T-helper 17 cell (primary cell): Measurements from ENCODE around the gene FBH1. TPM values are rescaled to one million over a fixed set of nuclear protein-coding genes. Genes with fewer than 3 reads are reported as not detected.

Experiments used
- ATAC-seq: fragments of 150-1000 bp; cut with Tn5 transposase; 2 replicates; pipeline ENCODE4 v1.10.0; 2021; ENCODE audit warnings: mild to moderate bottlenecking, moderate library complexity
- DNase-seq, 3 donors: peaks; one replicate each; pipeline versions ENCODE4 v3.0.0 to v3.0.0-alpha.2; 2020 to 2021
- H3K9me3 ChIP-seq: one replicate; pipeline ENCODE4 v1.7.0; 2013; ENCODE audit warnings: low read length, mild to moderate bottlenecking; ENCODE audit not compliant: control insufficient read depth, poor library complexity, severe bottlenecking
- H3K27ac Mint-ChIP-seq: one replicate; pipeline ENCODE4 v1.8.0; 2022; ENCODE audit warnings: mild to moderate bottlenecking, moderate library complexity, mixed read lengths
- H3K27me3 Mint-ChIP-seq: one replicate; pipeline ENCODE4 v1.8.0; 2022; ENCODE audit warnings: mixed read lengths
- H3K36me3 Mint-ChIP-seq: one replicate; pipeline ENCODE4 v1.8.0; 2022; ENCODE audit warnings: low read depth, mixed read lengths
- H3K4me1 Mint-ChIP-seq: one replicate; pipeline ENCODE4 v1.8.0; 2022; ENCODE audit warnings: mild to moderate bottlenecking, mixed read lengths
- H3K4me3 Mint-ChIP-seq: one replicate; pipeline ENCODE4 v1.8.0; 2022; ENCODE audit warnings: mild to moderate bottlenecking, moderate library complexity, mixed read lengths
- total RNA-seq, 4 donors: library from RNA in 2 of 4; stranded (reverse) in 2 of 4; gene quantifications; one replicate each; pipeline ENCODE4 v1.2.3 and lab custom pipeline; 2022 to 2026

The FBH1 gene
- total RNA-seq, 2 donors from 2014 or later, result 51.6 to 69.0 TPM

GRCh38 chr10:5888351-5888750 lies 1.7 kb upstream of the FBH1 start:
- no peak for DNase-seq
- Mint-ChIP-seq H3K27ac (peak overlapping the region; percentile 79), H3K27me3 (no peaks in the 10 kb centered on the region), H3K4me1 (peaks cover 38% of the 10 kb centered on the region), H3K4me3 (peak overlapping the region; percentile 94), H3K36me3 (peaks cover under 1% of the 10 kb centered on the region)
- no peak for ATAC-seq
- H3K9me3 ChIP-seq, result no peaks in the 10 kb centered on the region

GRCh38 chr10:5888843-5889623 lies 1.0 kb upstream of the FBH1 start:
- Mint-ChIP-seq H3K27ac (peak overlapping the region; percentile 79), H3K4me3 (peak overlapping the region; percentile 94), H3K4me1 (peaks cover 41% of the 10 kb centered on the region), H3K27me3 (no peaks in the 10 kb centered on the region), H3K36me3 (peaks cover 2% of the 10 kb centered on the region)
- DNase-seq (peak; percentile 21 to 35 (median 23)), ATAC-seq (peak; percentile 27)
- H3K9me3 ChIP-seq, result no peaks in the 10 kb centered on the region

- Mint-ChIP-seq H3K4me1 (peaks cover 48% of the 10 kb centered on the region), H3K27me3 (no peaks in the 10 kb centered on the region), H3K27ac (peak overlapping the region; percentile 92), H3K4me3 (peak overlapping the region; percentile 93), H3K36me3 (peaks cover 2% of the 10 kb centered on the region)
- no peaks in the 10 kb centered on the region for H3K9me3 ChIP-seq
- ATAC-seq (no peak), DNase-seq (no peak)
These were observed 441 bp downstream of the FBH1 start for GRCh38 chr10:5890452-5890915.

GRCh38 chr10:5891009-5891408 lies 966 bp downstream of the FBH1 start:
- H3K9me3 ChIP-seq, result no peaks in the 10 kb centered on the region
- peak overlapping the region; percentile 92 for H3K27ac Mint-ChIP-seq
- DNase-seq (no peak), ATAC-seq (no peak)
- H3K27me3 Mint-ChIP-seq, result no peaks in the 10 kb centered on the region
- peaks cover 2% of the 10 kb centered on the region for H3K36me3 Mint-ChIP-seq
- peak overlapping the region; percentile 93 for H3K4me3 Mint-ChIP-seq
- peaks cover 51% of the 10 kb centered on the region for H3K4me1 Mint-ChIP-seq

- H3K36me3 Mint-ChIP-seq, result peaks cover 2% of the 10 kb centered on the region
- peak overlapping the region; percentile 92 for H3K27ac Mint-ChIP-seq
- ATAC-seq (no peak), DNase-seq (no peak)
- no peaks in the 10 kb centered on the region for H3K9me3 ChIP-seq
- peak overlapping the region; percentile 56 for H3K4me3 Mint-ChIP-seq
- H3K4me1 Mint-ChIP-seq, result peaks cover 56% of the 10 kb centered on the region
- H3K27me3 Mint-ChIP-seq, result no peaks in the 10 kb centered on the region
These were observed 2.0 kb downstream of the FBH1 start for GRCh38 chr10:5892007-5892406.

- ATAC-seq (no peak), DNase-seq (no peak)
- H3K9me3 ChIP-seq, result no peaks in the 10 kb centered on the region
- H3K27ac Mint-ChIP-seq, result peak overlapping the region; percentile 92
- H3K36me3 Mint-ChIP-seq, result peaks cover 2% of the 10 kb centered on the region
- H3K4me1 Mint-ChIP-seq, result peaks cover 51% of the 10 kb centered on the region
- no peaks in the 10 kb centered on the region for H3K27me3 Mint-ChIP-seq
- no peak overlapping the region for H3K4me3 Mint-ChIP-seq
These were observed 3.3 kb downstream of the FBH1 start for GRCh38 chr10:5893321-5893720.

GRCh38 chr10:5894403-5894802 lies 4.4 kb downstream of the FBH1 start:
- peaks cover 2% of the 10 kb centered on the region for H3K36me3 Mint-ChIP-seq
- peak overlapping the region; percentile 79 for H3K27ac Mint-ChIP-seq
- no peaks in the 10 kb centered on the region for H3K27me3 Mint-ChIP-seq
- no peak for ATAC-seq
- H3K4me3 Mint-ChIP-seq, result peak overlapping the region; percentile 69
- H3K4me1 Mint-ChIP-seq, result peaks cover 46% of the 10 kb centered on the region
- no peak for DNase-seq
- no peaks in the 10 kb centered on the region for H3K9me3 ChIP-seq

GRCh38 chr10:5894873-5895272 lies 4.8 kb downstream of the FBH1 start:
- ATAC-seq (no peak), DNase-seq (no peak)
- no peaks in the 10 kb centered on the region for H3K9me3 ChIP-seq
- Mint-ChIP-seq H3K4me1 (peaks cover 45% of the 10 kb centered on the region), H3K4me3 (no peak overlapping the region), H3K36me3 (peaks cover 2% of the 10 kb centered on the region), H3K27me3 (no peaks in the 10 kb centered on the region), H3K27ac (no peak overlapping the region)

GRCh38 chr10:5895365-5895764 lies 5.3 kb downstream of the FBH1 start:
- H3K4me1 Mint-ChIP-seq, result peaks cover 44% of the 10 kb centered on the region
- DNase-seq (no peak), ATAC-seq (no peak)
- peak overlapping the region; percentile 91 for H3K27ac Mint-ChIP-seq
- H3K9me3 ChIP-seq, result no peaks in the 10 kb centered on the region
- peak overlapping the region; percentile 65 for H3K4me3 Mint-ChIP-seq
- H3K36me3 Mint-ChIP-seq, result peaks cover 2% of the 10 kb centered on the region
- H3K27me3 Mint-ChIP-seq, result no peaks in the 10 kb centered on the region

- Mint-ChIP-seq H3K27ac (peak overlapping the region; percentile 91), H3K36me3 (peaks cover 2% of the 10 kb centered on the region), H3K4me1 (peaks cover 41% of the 10 kb centered on the region), H3K4me3 (peak overlapping the region; percentile 65), H3K27me3 (no peaks in the 10 kb centered on the region)
- ATAC-seq (peak; percentile 26), DNase-seq (no peak)
- H3K9me3 ChIP-seq, result no peaks in the 10 kb centered on the region
These were observed 5.8 kb downstream of the FBH1 start for GRCh38 chr10:5895804-5896203.

- Mint-ChIP-seq H3K4me3 (peak overlapping the region; percentile 65), H3K4me1 (peaks cover 37% of the 10 kb centered on the region)
These were observed 6.4 kb downstream of the FBH1 start for GRCh38 chr10:5896208-5897052.

GRCh38 chr10:5897053-5897340 lies 7.0 kb downstream of the FBH1 start:
- DNase-seq (no peak), ATAC-seq (no peak)
- H3K9me3 ChIP-seq, result no peaks in the 10 kb centered on the region
- Mint-ChIP-seq H3K27me3 (no peaks in the 10 kb centered on the region), H3K36me3 (peaks cover 2% of the 10 kb centered on the region), H3K27ac (no peak overlapping the region), H3K4me3 (no peak overlapping the region), H3K4me1 (peaks cover 33% of the 10 kb centered on the region)

More at GRCh38 chr10:5896208-5897052, 6.4 kb downstream of the FBH1 start:
- Mint-ChIP-seq H3K36me3 (peaks cover 2% of the 10 kb centered on the region), H3K27me3 (no peaks in the 10 kb centered on the region), H3K27ac (peak overlapping the region; percentile 91)
- ATAC-seq (no peak), DNase-seq (no peak)
- H3K9me3 ChIP-seq, result no peaks in the 10 kb centered on the region

GRCh38 chr10:5897504-5897903 lies 7.5 kb downstream of the FBH1 start:
- no peak for DNase-seq
- H3K36me3 Mint-ChIP-seq, result peaks cover 2% of the 10 kb centered on the region
- ATAC-seq, result no peak
- no peaks in the 10 kb centered on the region for H3K9me3 ChIP-seq
- peaks cover 29% of the 10 kb centered on the region for H3K4me1 Mint-ChIP-seq
- H3K27ac Mint-ChIP-seq, result no peak overlapping the region
- H3K4me3 Mint-ChIP-seq, result no peak overlapping the region
- H3K27me3 Mint-ChIP-seq, result no peaks in the 10 kb centered on the region
